ENCODE results near the gene PIGQ. TPM values are rescaled to one million over a fixed set of nuclear protein-coding genes. Genes with fewer than 3 reads are reported as not detected.

Gene PIGQ
- total RNA-seq, 4 donors from 2014 or later, result 10.0 to 56.9 (median 30.7) TPM

- intact Hi-C loops (cut with DNase I; ENCODE audit: low total_unique reads), result no loop called here
- DNase-seq, result peak; percentile 76 to 77
- peak within 1 kb of the TSS; percentile 39 to 57 for H3K27ac ChIP-seq
- H3K4me3 ChIP-seq, result peak within 1 kb of the TSS; percentile 18 to 25
- H3K27me3 ChIP-seq, result peaks cover 0 to under 1% of the 10 kb centered on the region in 2 donors
- H3K36me3 ChIP-seq, result no peaks in the 10 kb centered on the region
- TF ChIP-seq POLR2A (IDR thresholded peaks at IDR 0.05), result no peak
- TF ChIP-seq CTCF (IDR thresholded peaks at IDR 0.05), result no peak
- peaks cover 13 to 15% of the 10 kb centered on the region in 2 donors for H3K4me1 ChIP-seq
- H3K9me3 ChIP-seq, result no peaks in the 10 kb centered on the region
These were observed 3.0 kb upstream of the PIGQ start, which contains the start of gene NHLRC4 for GRCh38 chr16:566475-567372. TSS of gene NHLRC4 (plus strand) at chr16:567005. CDS start at chr16:568048, 1,043 bp downstream.

GRCh38 chr16:567373-568256 lies 2.2 kb upstream of the PIGQ start:
- no peak for DNase-seq
- TF ChIP-seq CTCF (IDR thresholded peaks at IDR 0.05) (no peak), POLR2A (IDR thresholded peaks at IDR 0.05) (no peak)
- H3K4me1 ChIP-seq, result peaks cover 13 to 15% of the 10 kb centered on the region in 2 donors
- no peaks in the 10 kb centered on the region for H3K9me3 ChIP-seq
- H3K27ac ChIP-seq, result peak overlapping the region; percentile 39 to 57
- intact Hi-C loops (cut with DNase I; ENCODE audit: low total_unique reads), result no loop called here
- H3K36me3 ChIP-seq, result no peaks in the 10 kb centered on the region
- H3K4me3 ChIP-seq, result peak overlapping the region in 1 of 2 donors; percentile 25
- no peaks in the 10 kb centered on the region for H3K27me3 ChIP-seq

GRCh38 chr16:568401-569258 lies 1.1 kb upstream of the PIGQ start:
- TF ChIP-seq POLR2A (IDR thresholded peaks at IDR 0.05) (no peak), CTCF (IDR thresholded peaks at IDR 0.05) (no peak)
- H3K27ac ChIP-seq, result peak overlapping the region; percentile 76 to 78
- DNase-seq, result no peak
- no peaks in the 10 kb centered on the region for H3K36me3 ChIP-seq
- intact Hi-C loops (cut with DNase I; ENCODE audit: low total_unique reads), result no loop called here
- no peaks in the 10 kb centered on the region for H3K9me3 ChIP-seq
- no peaks in the 10 kb centered on the region for H3K27me3 ChIP-seq
- peaks cover 13 to 15% of the 10 kb centered on the region in 2 donors for H3K4me1 ChIP-seq
- H3K4me3 ChIP-seq, result peak overlapping the region; percentile 58 to 80

GRCh38 chr16:572865-573650 lies 3.3 kb downstream of the PIGQ start:
- no peaks in the 10 kb centered on the region for H3K9me3 ChIP-seq
- no peak for TF ChIP-seq POLR2A (IDR thresholded peaks at IDR 0.05)
- TF ChIP-seq CTCF (IDR thresholded peaks at IDR 0.05), result no peak
- no peaks in the 10 kb centered on the region for H3K4me1 ChIP-seq
- no peaks in the 10 kb centered on the region for H3K27me3 ChIP-seq
- intact Hi-C loops (cut with DNase I; ENCODE audit: low total_unique reads), result loop anchor here (10.0 kb wide), 1 partner anchor 92 kb away; the partner anchor contains the start of gene RHOT2
- no peaks in the 10 kb centered on the region for H3K36me3 ChIP-seq
- H3K27ac ChIP-seq, result no peak overlapping the region
- no peak overlapping the region for H3K4me3 ChIP-seq
- DNase-seq, result no peak
